Left renal pelvis (tissue), 4 donors: ENCODE data around the gene DOCK2. TPM values are rescaled to one million over a fixed set of nuclear protein-coding genes. Genes with fewer than 3 reads are reported as not detected.
"Not testable (repeated sequence)": the region's sequence is repeated elsewhere in the genome, so short reads cannot be mapped to it uniquely, and the experiment has no call there.

ENCODE experiments used
- DNase-seq, 4 donors: peaks; one replicate each; pipeline ENCODE4 v3.0.0-alpha.2; 2013; ENCODE audit warnings: low read depth in 4 of 4, low spot score in 3 of 4
- polyA plus RNA-seq, 4 donors: library from polyadenylated mRNA; unstranded; fragments of 120-200 nt; gene quantifications; one replicate each; pipeline ENCODE4 v1.2.1, GENCODE V29; 2013; ENCODE audit not compliant: insufficient read length in 4 of 4

The DOCK2 gene
- 1 to 10 TPM; 2.7 to 5.8 (median 3.0) TPM for polyA plus RNA-seq

DNA sequence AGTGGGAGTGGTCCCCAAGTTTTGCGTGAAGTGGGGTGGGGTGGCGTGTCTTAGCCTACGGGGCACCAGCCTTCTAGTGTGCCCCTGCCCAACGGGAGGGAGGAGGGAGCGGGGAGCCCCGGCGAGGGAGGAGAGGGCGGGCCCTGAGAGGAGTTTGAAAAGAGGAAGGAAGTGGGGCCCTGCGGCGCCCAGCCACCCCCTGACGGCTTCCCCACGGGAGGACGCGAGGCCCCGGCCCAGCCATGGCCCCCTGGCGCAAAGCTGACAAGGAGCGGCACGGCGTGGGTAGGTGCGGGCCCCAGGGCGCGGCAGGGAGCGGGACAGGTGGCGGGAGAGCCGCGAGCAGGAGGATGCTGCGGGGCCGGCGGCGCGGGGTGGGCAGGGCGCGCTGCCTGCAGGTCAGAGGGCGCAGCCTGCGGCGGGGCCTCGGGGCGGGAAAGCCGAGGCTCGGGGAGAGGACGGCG lies at the start of gene DOCK2:
TSS of gene DOCK2 (plus strand) at position 191 of the 464 bp plus-strand sequence. CDS start at position 243, 52 bp downstream.
- no peak for DNase-seq

DNA sequence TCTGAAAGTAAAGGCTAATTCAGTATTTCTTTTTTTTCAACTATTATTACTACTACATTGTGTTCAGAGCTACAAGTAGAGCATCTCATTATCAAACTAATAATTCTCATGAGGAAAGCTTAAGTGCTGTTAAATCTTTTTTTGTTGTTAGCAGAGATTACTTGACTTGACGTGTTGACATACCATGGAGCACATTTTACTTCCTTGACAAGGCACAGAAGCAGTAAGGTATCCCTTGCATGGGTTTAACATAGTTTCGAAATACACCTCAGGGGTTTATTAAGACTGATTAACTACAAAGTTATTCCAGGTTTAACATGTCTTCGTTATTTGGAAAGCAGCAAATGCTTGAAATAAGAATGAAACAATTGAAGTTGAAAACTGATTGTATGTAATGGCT lies 46.5 kb upstream of the DOCK2 start:
- no peak for DNase-seq

DNA sequence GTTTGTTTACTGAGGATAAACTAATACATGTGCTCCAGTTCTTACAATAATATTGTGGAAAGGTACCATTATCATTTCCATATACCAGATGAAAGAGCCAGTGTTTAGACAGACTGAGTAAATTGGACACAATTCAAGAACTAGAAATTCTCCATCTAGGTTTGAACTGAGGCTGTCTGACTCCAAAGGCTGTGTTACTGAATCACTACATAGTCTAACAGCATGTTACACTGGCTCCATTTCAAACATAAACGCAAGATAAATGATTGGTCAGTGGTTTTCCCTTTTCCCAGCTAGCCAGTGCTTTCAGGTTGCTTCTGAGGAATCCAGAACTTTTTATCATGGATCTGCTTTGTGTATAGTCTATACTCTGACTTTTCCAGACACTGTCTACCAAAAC lies 45.4 kb upstream of the DOCK2 start:
- DNase-seq: no peak

DNA sequence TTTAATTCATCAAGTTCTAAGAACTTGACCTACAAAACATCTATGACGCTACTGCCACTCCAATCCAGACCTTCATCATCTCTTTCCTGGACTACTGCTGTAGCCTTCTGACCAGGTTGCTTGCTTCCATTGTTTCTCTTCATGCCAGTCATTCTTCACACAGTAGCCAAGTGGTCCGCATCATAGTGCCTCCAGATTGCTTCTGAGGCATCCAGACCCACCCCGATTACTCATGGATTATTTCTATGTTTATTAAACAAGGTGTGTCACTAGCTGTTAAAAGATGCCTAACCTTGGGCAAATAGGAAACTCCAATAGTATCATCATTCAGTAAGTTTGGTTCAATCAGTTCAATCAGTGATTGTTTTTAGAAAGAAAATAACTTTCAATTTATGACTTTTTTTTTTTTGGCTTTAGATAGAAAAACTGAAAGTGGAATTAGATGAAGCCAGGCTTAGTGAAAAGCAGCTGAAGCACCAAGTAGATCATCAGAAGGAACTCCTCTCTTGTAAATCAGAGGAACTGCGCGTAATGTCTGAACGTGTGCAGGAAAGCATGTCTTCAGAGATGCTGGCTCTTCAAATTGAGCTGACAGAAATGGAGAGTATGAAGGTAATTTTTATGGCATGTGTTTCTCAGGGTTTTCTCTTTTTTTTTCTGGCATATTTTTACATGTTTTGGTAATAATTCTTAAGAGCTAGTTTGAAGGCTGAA lies 44.0 kb upstream of the DOCK2 start:
- DNase-seq: no peak

DNA sequence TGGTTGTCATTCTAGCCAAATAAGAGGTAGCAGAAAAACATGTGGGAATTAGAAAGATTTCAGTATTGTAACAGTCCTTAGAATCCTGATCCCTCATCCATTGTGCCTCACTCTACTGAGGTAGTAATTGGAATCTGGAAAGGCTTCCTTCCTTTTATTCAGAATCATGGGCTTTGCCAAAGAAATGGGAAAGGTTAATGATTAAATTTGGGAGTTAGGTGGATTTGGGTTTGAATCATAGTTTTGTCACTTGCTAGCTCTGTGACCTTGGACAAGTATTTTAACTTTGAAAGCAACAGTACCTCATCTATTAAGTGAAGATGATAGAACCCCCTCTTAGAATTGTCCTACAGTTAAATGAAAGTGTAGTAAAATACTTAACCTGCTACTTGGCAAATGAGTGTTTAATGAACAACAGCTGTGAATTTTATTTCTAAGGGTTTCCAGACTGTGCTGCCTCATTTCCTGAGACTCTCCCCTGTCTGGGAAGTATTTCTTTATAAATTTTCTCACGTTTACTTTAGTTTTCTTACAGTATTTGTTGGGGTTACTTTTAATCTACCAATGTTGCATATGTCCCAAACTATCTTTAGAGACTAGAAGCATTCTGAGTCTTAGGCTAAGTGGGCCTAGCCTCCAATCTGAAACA lies 41.8 kb upstream of the DOCK2 start:
- DNase-seq: no peak

DNA sequence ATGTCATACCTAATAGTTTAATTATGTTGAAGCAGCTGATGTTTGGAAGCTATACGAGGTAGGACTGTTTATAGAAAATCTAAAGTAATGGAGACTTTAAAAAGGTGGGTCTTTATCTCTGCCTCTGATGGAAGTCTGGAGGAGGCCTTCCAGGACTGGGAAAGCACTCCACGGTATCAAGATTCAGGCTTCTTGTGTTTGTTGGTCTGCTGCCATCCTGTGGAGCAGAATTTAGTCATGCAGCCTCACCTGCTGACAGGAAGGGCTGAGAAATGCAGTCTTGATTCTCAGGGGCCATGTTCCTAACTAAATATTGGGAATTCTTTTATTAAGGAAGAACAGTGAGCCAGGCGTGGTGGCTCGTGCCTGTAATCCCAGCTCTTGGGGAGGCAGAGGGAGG lies 37.6 kb upstream of the DOCK2 start:
- no peak for DNase-seq

DNA sequence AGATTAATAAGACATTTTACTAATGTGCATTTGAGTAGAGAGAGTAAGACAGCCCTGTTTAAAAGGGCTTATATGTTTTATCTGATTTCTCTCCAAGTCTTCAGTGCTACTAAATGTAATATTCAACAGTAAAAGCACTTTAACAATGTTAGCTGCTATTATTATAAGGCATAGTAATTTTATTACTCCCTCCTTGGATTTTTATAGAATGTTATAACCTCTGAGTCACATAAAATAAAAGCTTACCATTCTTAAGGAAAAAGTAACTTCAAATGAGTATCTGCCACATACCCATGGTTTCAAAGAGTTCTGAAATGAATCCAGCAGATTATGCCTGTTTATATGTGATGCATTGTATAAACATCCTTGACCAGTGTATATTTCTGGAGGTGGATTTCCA lies 34.5 kb upstream of the DOCK2 start:
- DNase-seq: no peak

DNA sequence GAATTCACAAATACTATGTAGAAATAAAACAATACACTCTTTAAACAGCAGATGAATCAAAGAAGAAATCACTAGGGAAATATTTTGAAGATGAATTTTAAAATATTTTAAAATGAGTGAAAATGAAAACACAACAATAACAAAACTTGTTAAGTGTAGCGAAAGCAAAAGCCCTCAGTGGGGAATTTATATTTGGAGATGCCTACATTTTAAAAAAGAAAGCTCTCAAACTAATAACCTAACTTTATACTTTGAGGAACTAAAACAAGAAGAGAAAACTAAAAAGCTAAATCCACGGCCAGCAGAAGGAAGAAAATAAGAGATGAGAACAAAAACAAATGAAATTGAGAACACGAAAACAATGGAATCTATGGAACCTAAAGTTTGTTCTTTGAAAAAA lies 30.8 kb upstream of the DOCK2 start:
- no peak for DNase-seq

DNA sequence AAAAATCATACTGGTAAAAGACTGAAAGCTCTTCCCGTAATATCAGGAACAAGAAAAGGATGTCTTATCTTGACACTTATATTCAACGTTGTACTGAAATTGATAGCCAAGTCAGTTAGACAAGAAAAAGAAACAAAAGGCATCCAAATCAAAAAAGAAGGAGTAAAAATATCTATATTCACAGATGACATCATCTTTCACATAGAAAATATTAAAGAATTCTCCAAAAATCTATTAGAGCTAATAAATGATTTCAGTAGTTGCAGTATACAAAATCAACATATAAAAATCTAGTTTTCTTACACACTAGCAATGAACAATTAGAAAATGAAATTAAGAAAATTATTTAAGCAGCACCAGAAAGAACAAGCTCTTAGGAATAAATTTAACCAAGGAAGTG lies 29.2 kb upstream of the DOCK2 start:
- DNase-seq: no peak

DNA sequence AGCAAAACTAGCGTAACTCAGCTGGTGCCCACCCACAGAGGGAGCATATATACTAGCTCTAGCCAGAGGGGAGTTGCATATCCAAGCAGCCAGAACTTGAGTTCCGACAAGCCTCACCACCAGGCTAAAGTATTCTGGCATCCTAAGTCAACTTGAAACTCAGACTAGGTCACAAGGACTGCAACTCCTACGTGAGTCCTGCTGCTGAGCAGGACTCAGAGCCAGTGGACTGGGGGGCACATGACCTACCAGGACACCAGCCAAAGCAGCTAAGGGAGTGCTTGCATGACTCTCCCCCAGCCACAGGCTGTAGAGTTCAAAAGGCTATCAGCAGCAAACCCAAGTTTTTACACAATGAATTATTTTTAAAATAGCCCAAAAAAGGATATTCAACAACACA lies 27.4 kb upstream of the DOCK2 start:
- no peak for DNase-seq

DNA sequence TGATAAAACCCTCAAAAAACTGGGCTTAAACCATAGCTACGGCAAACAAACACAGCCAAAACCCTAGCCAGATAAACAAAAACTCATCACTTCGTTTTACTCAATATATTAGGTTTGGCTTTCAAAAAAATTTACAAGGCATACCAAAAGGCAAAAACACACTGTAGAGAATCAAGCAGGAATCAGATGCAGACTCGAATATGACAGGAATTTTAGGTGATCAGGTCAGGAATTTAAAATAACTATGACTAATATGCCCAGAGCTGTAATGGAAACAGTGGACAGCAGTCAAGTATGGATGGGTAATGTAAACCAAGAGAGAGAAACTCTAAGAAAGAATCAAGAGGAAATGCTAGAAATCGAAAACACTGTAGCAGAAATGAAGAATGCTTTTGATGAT lies 26.5 kb upstream of the DOCK2 start:
- DNase-seq: no peak

DNA sequence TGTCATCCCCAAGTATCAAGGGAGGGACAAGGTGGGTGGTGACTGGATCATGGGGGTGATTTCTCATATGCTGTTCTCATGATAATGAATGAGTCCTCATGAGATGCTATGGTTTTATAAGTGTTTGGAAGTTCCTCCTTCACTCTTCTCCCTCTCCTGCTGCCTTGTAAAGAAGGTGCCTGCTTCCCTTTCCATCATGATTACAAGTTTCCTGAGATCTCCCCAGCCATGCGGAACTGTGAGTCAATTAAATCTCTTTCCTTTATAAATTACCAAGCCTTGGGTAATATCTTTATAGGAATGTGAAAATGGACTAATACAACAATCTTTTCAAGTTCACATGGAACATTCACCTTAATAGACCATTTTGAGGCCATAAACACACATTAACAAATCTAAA lies 21.5 kb upstream of the DOCK2 start:
- DNase-seq: no peak

DNA sequence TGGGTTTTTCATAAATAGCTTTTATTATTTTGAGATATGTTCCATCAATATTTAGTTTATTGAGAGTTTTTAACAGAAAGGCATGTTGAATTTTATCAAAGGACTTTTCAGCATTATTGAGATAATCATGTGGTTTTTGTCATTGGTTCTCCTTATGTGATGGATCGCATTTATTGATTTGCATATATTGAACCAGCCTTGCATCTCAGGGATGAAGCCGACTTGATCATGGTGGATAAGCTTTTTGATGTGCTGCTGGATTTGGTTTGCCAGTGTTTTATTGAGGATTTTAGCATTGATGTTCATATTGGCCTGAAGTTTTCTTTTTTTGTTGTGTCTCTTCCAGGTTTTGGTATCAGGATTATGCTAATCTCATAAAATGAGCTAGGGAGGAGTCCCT lies 12.8 kb upstream of the DOCK2 start:
- DNase-seq: not testable (repeated sequence)

DNA sequence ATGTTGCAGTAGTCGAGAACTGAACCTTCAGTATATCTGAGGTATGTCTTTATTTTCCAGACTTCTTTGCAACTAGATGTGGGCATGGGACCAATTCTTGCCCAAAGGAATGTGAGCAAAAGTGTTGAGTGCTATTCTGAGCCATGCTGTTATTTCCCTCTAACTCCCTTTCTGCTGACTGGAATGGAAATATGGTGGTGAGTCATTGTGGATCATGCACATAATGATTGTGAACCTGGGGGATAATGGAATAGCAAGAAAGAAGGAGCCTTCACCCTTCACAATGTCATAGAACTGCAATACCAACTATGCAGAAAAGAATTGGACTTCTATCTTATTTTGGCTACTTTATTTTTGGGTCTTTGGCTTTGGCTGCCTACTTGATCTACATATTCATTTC lies 10.3 kb upstream of the DOCK2 start:
- no peak for DNase-seq

DNA sequence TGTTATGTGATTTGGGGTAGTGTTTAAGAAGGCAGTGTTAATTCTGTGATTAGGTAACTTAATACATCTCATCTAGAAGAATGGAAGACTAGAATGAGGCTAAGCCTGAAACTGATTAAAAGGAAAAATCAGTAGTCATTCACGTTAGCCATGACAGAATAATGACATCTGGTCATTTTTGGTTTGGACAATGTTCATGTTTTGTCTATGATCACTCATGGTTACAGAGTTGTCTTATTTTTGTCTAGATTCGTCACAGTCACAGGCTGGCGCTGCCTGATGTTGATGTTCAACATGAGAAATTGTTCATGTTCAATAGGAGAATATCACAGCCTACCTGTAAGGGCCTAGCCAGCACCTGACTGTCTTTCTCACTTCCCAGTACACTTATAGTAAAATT lies 9.5 kb upstream of the DOCK2 start:
- DNase-seq: no peak

DNA sequence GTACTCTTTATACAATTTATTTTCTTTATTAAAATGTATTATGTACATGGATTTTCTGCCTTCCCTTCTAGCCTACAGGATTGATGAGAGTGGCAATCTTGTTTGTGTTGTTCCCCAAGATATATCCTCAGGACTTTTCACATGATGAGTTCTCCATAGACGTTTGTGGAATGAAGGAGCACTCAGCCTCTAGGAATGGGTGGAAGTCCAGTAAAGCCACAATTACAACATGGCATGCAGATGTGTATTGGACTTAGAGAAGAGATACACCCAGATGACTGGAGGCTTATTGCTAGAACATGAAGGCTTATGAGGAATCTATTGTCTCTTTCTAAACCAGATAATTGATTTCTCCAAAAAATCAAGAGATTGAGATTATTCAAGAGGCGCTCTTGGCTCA lies 8.2 kb upstream of the DOCK2 start:
- no peak for DNase-seq

DNA sequence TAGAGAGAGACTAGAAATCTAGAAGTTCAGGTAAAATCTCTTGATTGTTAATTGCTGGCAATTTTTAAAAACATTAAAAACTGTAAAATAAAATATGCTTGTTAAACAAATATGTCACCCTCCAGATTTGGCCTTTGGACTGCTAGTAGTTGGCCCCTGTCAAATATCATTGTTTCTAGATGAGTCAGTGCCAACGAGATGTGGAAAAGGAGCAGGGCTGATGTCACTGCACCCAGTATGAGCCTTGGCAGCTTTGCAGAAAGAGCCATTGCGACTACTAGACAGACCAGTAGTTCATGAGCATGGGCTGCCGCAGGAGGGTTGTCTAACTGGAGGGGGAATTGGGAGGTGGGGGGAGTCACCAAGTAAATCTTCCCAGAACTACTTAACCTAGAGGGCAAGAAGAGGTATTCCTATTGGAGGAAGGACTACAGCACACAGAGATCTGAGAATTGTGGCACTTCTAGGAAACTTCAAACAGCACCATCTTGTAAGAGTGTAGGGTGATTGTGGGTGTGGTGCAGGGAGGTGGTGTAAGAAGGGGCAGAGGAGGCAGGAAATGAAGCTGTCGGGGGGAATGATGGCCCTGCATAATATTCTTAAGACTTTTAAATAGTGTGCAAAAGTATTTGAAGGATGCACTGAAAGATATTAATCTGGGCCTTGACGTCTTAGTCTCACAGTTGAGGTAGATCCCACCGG lies 7.1 kb upstream of the DOCK2 start:
- DNase-seq: no peak

DNA sequence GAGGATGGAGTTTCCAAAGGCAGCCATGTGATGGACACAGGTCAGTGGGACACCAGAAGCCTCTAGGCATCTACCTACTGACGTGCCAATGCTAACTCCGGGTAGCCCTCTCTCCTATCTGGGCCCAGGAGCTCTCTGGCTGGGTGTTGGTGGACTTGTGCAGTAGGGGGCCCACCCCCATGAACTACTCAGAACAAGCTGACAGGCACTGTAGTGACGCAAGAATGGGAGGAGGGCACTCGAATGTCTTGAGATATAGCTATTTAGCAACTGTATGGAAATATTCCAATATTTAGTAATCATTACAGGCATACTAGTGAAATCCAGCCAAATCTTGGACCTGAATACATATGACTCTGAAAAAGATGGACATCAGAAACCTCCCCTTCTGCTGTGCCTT lies 5.7 kb upstream of the DOCK2 start:
- no peak for DNase-seq

DNA sequence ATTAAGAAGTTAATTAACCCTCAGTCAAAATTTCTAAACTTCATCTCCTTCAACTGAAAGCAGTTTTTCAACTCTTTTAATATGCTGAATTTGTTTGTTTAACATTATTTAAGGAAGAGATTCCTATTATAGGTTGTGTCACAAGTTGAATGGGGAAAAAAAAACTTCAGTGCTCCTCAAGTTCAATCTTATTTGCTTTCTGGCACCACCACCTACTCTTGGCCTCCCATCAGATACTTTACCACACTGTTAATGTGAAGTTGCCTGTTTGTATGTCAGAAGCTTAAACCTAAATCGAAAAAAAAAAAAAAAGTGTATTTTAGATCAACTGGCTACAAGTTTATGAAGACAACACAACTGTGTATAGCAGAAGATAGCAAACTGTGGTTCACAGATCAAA lies 4.1 kb upstream of the DOCK2 start:
- DNase-seq: no peak

DNA sequence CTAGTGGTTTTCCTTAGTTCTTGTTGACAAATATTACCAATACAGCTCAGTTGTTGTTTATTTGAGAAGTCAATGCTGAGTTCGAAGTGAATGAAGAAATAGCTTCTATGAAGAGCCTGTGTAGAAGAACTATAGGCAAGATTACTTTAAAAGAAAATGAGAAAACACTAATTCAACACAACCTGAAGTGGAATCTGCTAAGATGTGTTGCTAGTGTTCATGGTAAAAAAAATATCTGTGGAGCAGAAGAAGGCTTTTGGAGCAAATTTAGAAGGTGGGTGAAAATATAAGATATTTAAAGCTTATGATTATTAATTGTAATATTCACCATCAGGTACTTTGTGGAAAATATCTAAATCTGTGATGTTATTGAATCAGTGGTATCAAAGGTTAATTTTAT lies 2.5 kb upstream of the DOCK2 start:
- no peak for DNase-seq

DNA sequence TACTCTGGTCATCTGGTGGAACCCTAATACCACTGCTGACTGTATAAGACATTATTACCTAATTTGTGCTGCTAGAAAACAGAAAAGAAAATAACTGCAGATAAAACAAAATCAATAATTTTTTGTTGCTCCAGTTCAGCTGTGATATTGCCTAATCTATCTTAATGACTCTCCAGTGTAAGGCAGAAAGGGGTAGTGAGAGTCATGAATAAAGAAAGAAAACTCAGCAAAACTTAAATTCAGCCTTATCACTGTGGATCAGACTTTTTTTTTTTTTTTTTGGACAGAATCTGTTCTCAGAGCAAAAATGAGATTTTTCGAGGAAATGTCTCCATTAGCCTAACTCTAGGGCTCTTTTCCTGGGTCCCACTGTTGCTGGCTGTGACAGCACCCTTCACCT lies 1.1 kb upstream of the DOCK2 start:
- no peak for DNase-seq
